ENCODE results near the gene ABHD16A. TPM values are rescaled to one million over a fixed set of nuclear protein-coding genes. Genes with fewer than 3 reads are reported as not detected.
A peak's percentile ranks its signal among the peaks of the same experiment; 100 is the strongest.

The ABHD16A gene
- total and polyA plus RNA-seq, 10 donors: 30.2 to 80.7 (median 64.2) TPM

GRCh38 chr6:31720196-31720770 is 17.2 kb upstream of the ABHD16A start:
- DNase-seq: no peak
- Histone ChIP-seq H3K4me1 (peaks cover 0 to 14% (median 3%) of the 10 kb centered on the region in 6 donors), H3K4me3 (no peak overlapping the region), H3K9me3 (no peaks in the 10 kb centered on the region), H3K36me3 (peaks cover 0 to 6% (median 0%) of the 10 kb centered on the region in 6 donors), H3K27me3 (replicated peaks in 1 of 7) (no peaks in the 10 kb centered on the region), H3K27ac (no peak overlapping the region)
- intact Hi-C loops (cut with DNase I; ENCODE audit: low total_unique reads): no loop called here
- TF ChIP-seq POLR2A (IDR thresholded peaks at IDR 0.05) (no peak), POLR2AphosphoS5 (IDR thresholded peaks at IDR 0.05) (no peak), CTCF (IDR thresholded peaks at IDR 0.05 in 8 of 11, conservative IDR thresholded peaks at IDR 0.05 in 3 of 11) (no peak)
- WGBS, 5 donors: 76 to 92% (median 88%) methylated on average over 5 of the region's 5 CpGs

GRCh38 chr6:31719001-31719400 is 15.9 kb upstream of the ABHD16A start:
- H3K36me3 ChIP-seq: no peaks in the 10 kb centered on the region
- no peak overlapping the region for H3K4me3 ChIP-seq
- no peaks in the 10 kb centered on the region for H3K9me3 ChIP-seq
- H3K27ac ChIP-seq: no peak overlapping the region
- WGBS, 5 donors: 66 to 90% (median 89%) methylated on average over 6 of the region's 6 CpGs
- peaks cover 0 to 12% (median 3%) of the 10 kb centered on the region in 6 donors for H3K4me1 ChIP-seq
- intact Hi-C loops (cut with DNase I; ENCODE audit: low total_unique reads): no loop called here
- no peaks in the 10 kb centered on the region for H3K27me3 ChIP-seq (replicated peaks in 1 of 7)
- no peak for TF ChIP-seq CTCF (IDR thresholded peaks at IDR 0.05 in 8 of 11, conservative IDR thresholded peaks at IDR 0.05 in 3 of 11)
- TF ChIP-seq POLR2AphosphoS5 (IDR thresholded peaks at IDR 0.05): no peak
- TF ChIP-seq POLR2A (IDR thresholded peaks at IDR 0.05): no peak
- peak; percentile 54 for DNase-seq

- Histone ChIP-seq H3K27me3 (replicated peaks in 1 of 7) (no peaks in the 10 kb centered on the region), H3K27ac (no peak overlapping the region), H3K36me3 (no peaks in the 10 kb centered on the region), H3K4me3 (no peak overlapping the region), H3K9me3 (no peaks in the 10 kb centered on the region), H3K4me1 (peaks cover 0 to 5% (median under 1%) of the 10 kb centered on the region in 6 donors)
- intact Hi-C loops (cut with DNase I; ENCODE audit: low total_unique reads): no loop called here
- 79 to 90% (median 84%) methylated on average over 1 of the region's 1 CpG for WGBS, 5 donors
- TF ChIP-seq POLR2AphosphoS5 (IDR thresholded peaks at IDR 0.05) (no peak), CTCF (IDR thresholded peaks at IDR 0.05 in 8 of 11, conservative IDR thresholded peaks at IDR 0.05 in 3 of 11) (no peak), POLR2A (IDR thresholded peaks at IDR 0.05) (no peak)
- no peak for DNase-seq
Observed at GRCh38 chr6:31718265-31718664, 15.1 kb upstream of the ABHD16A start.

- H3K4me1 ChIP-seq: no peaks in the 10 kb centered on the region
- H3K4me3 ChIP-seq: no peak overlapping the region
- DNase-seq: no peak
- no peak overlapping the region for H3K27ac ChIP-seq
- TF ChIP-seq POLR2AphosphoS5 (IDR thresholded peaks at IDR 0.05): no peak
- no peak for TF ChIP-seq POLR2A (IDR thresholded peaks at IDR 0.05)
- no peak for TF ChIP-seq CTCF (IDR thresholded peaks at IDR 0.05 in 8 of 11, conservative IDR thresholded peaks at IDR 0.05 in 3 of 11)
- H3K27me3 ChIP-seq (replicated peaks in 1 of 7): no peaks in the 10 kb centered on the region
- WGBS, 5 donors: 86 to 92% (median 88%) methylated on average over 10 of the region's 10 CpGs
- H3K9me3 ChIP-seq: no peaks in the 10 kb centered on the region
- intact Hi-C loops (cut with DNase I; ENCODE audit: low total_unique reads): no loop called here
- H3K36me3 ChIP-seq: no peaks in the 10 kb centered on the region
Observed at GRCh38 chr6:31717499-31718222, 14.5 kb upstream of the ABHD16A start.
